T-helper 1 cell treated with Interleukin-12 subunit alpha and Interleukin-12 subunit beta and Interleukin-4 antibody, amounts not matched to agents 30 μg/mL and 1 μg/mL, for 36 hours (primary cell): ENCODE measurements around the gene XRCC6.
"Not testable (repeated sequence)": the region's sequence is repeated elsewhere in the genome, so short reads cannot be mapped to it uniquely, and the experiment has no call there.

Experiments used
- H3K27ac Mint-ChIP-seq: one replicate; pipeline ENCODE4 v1.8.0; 2021; ENCODE audit warnings: mild to moderate bottlenecking, mixed read lengths
- H3K27me3 Mint-ChIP-seq: one replicate; pipeline ENCODE4 v1.8.0; 2021; ENCODE audit warnings: low read depth, mixed read lengths
- H3K36me3 Mint-ChIP-seq: one replicate; pipeline ENCODE4 v1.8.0; 2021; ENCODE audit warnings: low read depth, mixed read lengths
- H3K4me1 Mint-ChIP-seq: one replicate; pipeline ENCODE4 v1.8.0; 2021; ENCODE audit warnings: low read depth, mixed read lengths
- H3K4me3 Mint-ChIP-seq: one replicate; pipeline ENCODE4 v1.8.0; 2021; ENCODE audit warnings: mild to moderate bottlenecking, moderate library complexity, mixed read lengths
- H3K9me3 Mint-ChIP-seq: one replicate; pipeline ENCODE4 v1.8.0; 2021; ENCODE audit warnings: mixed read lengths

Gene XRCC6

DNA sequence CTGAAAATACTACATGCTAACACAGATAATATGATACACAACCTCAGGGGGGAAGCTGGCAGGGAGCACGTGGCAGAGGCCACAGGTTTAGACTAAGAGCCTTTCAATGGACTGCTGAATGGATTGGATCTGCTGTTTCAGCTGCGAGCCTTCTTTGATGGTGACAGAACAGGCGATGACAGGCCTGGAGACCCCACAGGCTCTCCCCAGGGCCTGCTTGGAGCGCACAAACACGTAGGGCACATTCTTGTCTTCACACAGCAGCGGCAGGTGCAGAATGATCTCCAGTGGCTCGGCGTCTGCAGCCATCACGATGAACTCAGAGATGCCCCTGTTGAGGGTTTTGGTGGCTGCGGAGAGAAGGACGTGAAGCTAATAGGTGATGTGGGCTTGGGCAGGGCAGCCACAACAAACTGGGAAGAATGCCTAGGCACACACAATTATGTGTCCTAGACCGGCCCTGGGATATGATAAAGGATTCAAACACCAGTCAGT, 53.8 kb downstream of the XRCC6 start:
- no peaks in the 10 kb centered on the region for H3K27me3 Mint-ChIP-seq
- H3K4me3 Mint-ChIP-seq, result no peak overlapping the region
- H3K4me1 Mint-ChIP-seq, result peaks cover 7% of the 10 kb centered on the region
- peaks cover 33% of the 10 kb centered on the region for H3K36me3 Mint-ChIP-seq
- peak overlapping the region; percentile 29 for H3K27ac Mint-ChIP-seq
- H3K9me3 Mint-ChIP-seq, result no peaks in the 10 kb centered on the region

DNA sequence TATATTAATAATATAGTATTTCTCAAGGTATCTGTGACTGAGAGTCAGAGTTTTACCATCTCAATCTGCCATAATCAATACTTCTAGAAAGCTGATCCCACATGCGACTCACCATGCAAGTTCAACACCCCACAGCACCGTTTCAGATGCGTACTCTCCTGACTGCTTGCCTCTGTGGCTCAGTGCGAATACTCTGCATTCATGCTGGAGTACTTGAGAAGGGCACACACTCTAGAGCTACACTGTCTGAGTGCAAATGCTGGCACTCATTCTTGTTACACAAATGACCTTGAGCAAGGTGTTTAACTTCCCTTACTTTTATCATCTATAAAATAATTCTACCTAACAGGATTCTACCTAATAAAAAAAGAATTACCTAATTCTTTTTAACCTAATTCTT, 55.0 kb downstream of the XRCC6 start:
- Mint-ChIP-seq H3K36me3 (peaks cover 38% of the 10 kb centered on the region), H3K4me3 (no peak overlapping the region), H3K27me3 (no peaks in the 10 kb centered on the region), H3K27ac (no peak overlapping the region), H3K9me3 (no peaks in the 10 kb centered on the region), H3K4me1 (peaks cover 7% of the 10 kb centered on the region)

DNA sequence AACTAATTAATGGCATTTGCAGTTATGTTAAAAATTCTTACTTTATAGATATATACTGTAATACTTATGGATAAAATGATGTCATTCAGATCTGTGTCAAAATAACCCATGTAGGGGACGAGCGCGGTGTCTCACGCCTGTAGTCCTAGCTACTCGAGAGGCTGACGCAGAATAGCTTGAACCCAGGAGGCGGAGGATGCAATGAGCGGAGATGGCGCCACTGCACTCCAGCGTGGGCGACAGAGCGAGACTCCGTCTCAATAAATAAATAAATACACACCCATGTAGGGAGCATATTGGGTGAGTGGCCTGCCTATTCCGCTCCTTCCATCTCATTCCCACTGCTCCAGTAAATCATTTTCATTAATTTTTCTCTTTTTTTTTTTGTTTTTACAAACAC, 60.5 kb downstream of the XRCC6 start:
- peaks cover 11% of the 10 kb centered on the region for H3K4me1 Mint-ChIP-seq

DNA sequence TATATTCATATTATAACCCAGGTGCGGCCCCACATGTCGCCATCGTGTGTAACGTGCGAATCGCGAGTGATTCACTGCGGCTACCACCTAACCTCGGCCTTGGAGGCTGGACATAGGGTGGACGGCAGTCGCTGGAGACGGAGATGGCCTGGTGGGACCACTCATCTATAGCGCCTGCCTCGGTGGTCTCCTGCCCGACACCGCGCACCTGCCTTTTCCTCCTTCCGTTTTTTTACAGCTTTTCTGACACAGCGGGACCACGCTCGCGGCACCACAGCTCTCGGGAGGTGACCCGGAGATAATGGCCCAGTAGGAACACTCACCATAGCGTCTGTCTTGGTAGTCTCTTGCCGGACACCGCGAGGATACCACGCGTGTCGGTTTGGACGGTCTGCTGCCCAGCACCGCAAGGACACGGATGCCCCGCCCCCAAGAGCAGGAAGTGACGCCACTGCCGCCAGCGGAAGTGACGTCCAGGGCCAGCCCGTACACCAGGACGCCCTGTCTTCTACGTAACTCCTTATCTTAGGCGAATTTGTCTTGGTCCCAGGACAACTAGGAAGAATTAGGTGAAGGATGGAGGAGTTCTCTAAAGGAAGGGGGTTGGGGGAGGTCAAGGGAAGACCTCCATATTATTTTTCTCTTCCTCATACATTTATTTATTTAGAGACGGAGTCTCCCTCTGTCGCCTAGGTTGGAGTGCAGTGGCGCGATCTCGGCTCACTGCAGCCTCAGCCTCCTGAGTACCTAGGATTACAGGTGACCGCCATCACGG, 61.1 kb downstream of the XRCC6 start:
- Mint-ChIP-seq H3K9me3 (no peaks in the 10 kb centered on the region), H3K36me3 (peaks cover 22% of the 10 kb centered on the region), H3K27me3 (no peaks in the 10 kb centered on the region), H3K27ac (peak overlapping the region; percentile 96), H3K4me1 (peaks cover 14% of the 10 kb centered on the region), H3K4me3 (peak overlapping the region; percentile 96)

More for the DNA sequence above, 60.5 kb downstream of the XRCC6 start:
- Mint-ChIP-seq H3K36me3 (peaks cover 24% of the 10 kb centered on the region), H3K9me3 (no peaks in the 10 kb centered on the region), H3K27ac (peak overlapping the region; percentile 96), H3K27me3 (no peaks in the 10 kb centered on the region), H3K4me3 (peak overlapping the region; percentile 96)

DNA sequence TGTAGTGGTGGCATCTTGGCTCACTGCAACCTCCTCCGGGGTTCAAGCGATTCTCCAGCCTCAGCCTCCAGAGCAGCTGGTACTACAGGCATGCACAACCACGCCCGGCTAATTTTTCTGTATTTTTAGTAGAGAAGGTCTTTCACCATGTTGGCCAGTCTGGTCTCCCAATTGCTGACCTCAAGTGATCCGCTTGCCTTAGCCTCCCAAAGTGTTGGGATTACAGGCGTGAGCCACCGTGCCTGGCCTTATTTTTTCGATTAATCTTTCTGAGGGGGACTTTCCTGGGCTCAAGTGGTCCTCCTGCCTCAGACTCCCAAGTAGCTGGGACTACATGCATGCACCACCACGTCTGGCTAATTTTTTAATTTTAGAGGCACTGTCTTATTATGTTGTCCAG, 62.0 kb downstream of the XRCC6 start:
- H3K27me3 Mint-ChIP-seq, result no peaks in the 10 kb centered on the region
- peaks cover 19% of the 10 kb centered on the region for H3K4me1 Mint-ChIP-seq
- H3K9me3 Mint-ChIP-seq, result no peaks in the 10 kb centered on the region
- H3K36me3 Mint-ChIP-seq, result peaks cover 19% of the 10 kb centered on the region
- peak overlapping the region; percentile 96 for H3K27ac Mint-ChIP-seq
- H3K4me3 Mint-ChIP-seq, result peak overlapping the region; percentile 96

DNA sequence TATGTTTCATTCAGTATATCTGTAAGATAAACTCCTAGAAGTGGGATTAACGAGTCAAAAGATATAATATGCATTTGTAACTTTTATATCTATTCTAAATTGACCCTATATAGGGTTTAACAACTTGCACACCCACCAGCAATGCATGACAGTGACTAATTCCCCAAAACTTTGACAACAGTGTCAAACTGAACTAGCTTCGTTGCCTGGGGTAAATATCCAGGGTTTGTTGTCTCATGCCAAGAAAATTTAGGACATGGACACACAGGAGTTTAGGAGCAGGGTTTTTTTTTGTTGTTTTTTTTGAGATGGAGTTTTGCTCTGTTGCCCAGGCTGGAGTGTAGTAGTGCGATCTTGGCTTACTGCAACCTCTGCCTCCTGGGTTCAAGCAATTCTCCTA, 62.5 kb downstream of the XRCC6 start:
- H3K27me3 Mint-ChIP-seq, result no peaks in the 10 kb centered on the region
- no peak overlapping the region for H3K27ac Mint-ChIP-seq
- peaks cover 15% of the 10 kb centered on the region for H3K36me3 Mint-ChIP-seq
- no peaks in the 10 kb centered on the region for H3K9me3 Mint-ChIP-seq
- peaks cover 20% of the 10 kb centered on the region for H3K4me1 Mint-ChIP-seq
- peak overlapping the region; percentile 96 for H3K4me3 Mint-ChIP-seq

DNA sequence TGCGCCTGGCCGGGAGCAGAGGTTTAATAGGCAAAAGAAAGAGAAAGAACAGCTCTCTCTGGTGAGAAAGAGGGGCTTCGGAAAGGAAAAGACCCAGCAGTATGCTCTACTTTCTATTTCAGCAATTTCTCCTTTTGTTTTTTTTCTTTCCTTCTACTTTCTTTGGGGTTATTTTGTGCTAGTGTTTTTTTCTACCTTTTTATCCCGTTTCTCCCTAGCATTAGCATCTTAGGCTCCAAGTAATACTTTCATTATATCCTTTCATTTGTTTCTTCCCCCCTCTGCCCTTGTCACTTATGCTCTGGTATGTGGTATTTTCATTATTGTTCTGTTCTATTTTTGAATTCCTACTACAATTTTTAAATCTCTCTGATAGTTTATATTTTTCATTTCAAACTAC, 63.1 kb downstream of the XRCC6 start:
- Mint-ChIP-seq H3K27me3 (no peaks in the 10 kb centered on the region), H3K4me1 (peaks cover 22% of the 10 kb centered on the region), H3K9me3 (no peaks in the 10 kb centered on the region), H3K27ac (no peak overlapping the region), H3K36me3 (peaks cover 15% of the 10 kb centered on the region), H3K4me3 (no peak overlapping the region)

DNA sequence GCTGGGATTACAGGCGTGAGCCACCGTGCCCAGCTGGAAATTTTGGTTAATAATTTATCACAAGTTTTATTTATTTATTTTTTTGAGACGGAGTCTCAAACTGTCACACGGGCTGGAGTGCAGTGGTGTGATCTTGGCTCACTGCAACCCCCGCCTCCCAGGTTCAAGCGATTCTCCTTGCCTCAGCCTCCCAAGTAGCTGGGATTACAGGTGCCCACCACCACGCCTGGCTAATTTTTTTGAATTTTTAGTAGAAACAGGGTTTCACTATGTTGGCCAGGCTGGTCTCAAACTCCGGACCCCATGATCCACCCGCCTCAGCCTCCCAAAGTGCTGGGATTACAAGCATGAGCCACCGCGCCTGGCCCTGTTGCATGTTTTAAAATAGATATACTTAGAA, 65.8 kb downstream of the XRCC6 start:
- H3K4me3 Mint-ChIP-seq, result peak overlapping the region; percentile 93
- not testable (repeated sequence) for H3K9me3 Mint-ChIP-seq, H3K36me3 Mint-ChIP-seq, H3K27me3 Mint-ChIP-seq, H3K27ac Mint-ChIP-seq
- H3K4me1 Mint-ChIP-seq, result peaks cover 24% of the 10 kb centered on the region

DNA sequence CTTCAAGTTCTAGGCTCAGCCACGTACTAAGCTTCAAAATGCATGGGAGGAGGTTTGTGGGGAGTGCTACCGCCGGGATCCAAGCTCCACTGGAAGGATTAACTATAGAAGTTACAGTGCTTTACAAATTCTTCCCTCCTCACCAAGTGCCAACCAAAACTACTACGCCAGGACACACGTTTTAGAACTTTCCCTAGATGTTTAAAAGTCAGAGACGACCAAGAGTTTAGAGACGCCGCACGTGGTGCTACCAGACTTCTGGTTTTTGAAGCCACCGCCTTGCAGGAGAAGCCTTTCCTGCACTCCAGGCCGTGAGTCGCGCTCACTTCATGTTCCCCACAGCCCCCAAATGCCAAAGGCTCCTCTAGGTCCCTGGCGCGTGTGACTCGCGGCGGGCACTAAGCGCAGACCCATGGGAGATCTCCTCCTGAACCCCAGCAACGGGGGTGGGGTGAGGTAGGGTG, 66.8 kb downstream of the XRCC6 start:
- Mint-ChIP-seq H3K4me1 (peaks cover 21% of the 10 kb centered on the region), H3K27me3 (no peaks in the 10 kb centered on the region), H3K4me3 (peak overlapping the region; percentile 93), H3K9me3 (no peaks in the 10 kb centered on the region), H3K36me3 (peaks cover 3% of the 10 kb centered on the region), H3K27ac (peak overlapping the region; percentile 99)

DNA sequence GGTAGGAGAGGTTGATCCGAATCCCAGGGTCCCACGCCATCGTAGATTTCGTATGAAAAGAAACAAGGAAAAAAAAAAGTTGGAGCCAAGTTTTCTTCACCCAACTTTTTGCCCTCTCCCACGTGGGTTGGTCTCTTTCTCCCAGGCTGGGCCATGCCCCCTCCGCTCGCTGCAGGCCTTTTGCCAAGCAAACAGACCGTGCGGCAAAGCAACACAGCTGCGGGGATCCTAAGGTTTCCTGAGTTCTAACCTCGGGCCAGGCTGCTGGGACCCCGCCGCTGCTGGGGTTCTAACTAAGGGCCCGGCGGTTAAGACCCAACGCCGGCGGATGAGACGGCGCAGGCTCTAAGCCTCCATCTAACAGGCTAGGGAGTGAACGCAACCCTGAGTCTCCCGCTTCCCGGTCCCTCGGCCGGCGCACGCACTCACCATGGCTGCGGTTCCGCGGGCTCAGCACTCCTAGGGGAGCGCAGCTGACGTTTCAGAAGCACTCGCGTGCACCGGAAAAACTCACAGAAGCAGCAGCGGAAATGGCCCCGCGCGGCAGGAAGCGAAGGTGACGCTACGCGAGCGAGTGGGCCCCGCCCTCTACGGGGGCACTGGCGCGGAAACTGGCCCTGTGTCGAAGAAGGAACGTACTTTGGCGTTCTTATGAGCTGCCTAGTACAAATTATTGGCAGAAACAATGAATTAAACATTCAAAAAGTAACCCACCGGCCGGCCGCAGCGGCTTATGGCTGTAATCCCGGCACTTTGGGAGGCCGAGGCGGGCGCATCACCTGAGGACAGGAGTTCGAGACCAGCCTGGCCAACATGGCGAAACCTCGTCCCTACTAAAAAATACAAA, 67.5 kb downstream of the XRCC6 start, which contains the start of gene SNU13:
TSS of gene SNU13 (minus strand) at position 503 of the 847 bp plus-strand sequence. CDS start at position 432, 71 bp downstream.
- peak within 1 kb of the TSS; percentile 99 for H3K27ac Mint-ChIP-seq

DNA sequence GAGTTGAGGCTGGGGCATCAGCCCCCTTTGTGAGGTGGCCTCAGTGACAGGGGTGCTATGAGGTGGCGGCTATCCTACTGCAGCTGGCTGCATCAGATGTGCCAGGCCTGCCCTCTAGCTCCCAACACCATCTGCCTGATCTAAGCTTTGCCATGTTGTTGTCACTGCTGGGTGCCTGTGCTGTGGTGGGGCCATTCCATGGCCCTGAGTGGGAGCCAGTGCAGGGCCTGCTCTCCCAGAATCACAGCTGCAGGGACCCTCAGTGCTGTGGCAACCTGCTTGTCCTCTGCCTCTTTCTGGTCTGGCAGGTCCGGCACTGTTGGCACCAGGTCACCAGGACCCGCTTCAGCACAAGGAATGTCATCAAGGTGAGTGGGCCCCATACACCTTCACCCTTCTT, 69.4 kb downstream of the XRCC6 start:
- Mint-ChIP-seq H3K9me3 (no peaks in the 10 kb centered on the region), H3K36me3 (peaks cover 3% of the 10 kb centered on the region), H3K27me3 (no peaks in the 10 kb centered on the region), H3K4me1 (peaks cover 18% of the 10 kb centered on the region), H3K27ac (no peak overlapping the region), H3K4me3 (peak overlapping the region; percentile 62)

More for the DNA sequence above, 67.5 kb downstream of the XRCC6 start, which contains the start of gene SNU13:
- no peaks in the 10 kb centered on the region for H3K27me3 Mint-ChIP-seq
- peaks cover 21% of the 10 kb centered on the region for H3K4me1 Mint-ChIP-seq
- H3K36me3 Mint-ChIP-seq, result peaks cover 3% of the 10 kb centered on the region
- H3K9me3 Mint-ChIP-seq, result no peaks in the 10 kb centered on the region
- H3K4me3 Mint-ChIP-seq, result peak within 1 kb of the TSS; percentile 93

DNA sequence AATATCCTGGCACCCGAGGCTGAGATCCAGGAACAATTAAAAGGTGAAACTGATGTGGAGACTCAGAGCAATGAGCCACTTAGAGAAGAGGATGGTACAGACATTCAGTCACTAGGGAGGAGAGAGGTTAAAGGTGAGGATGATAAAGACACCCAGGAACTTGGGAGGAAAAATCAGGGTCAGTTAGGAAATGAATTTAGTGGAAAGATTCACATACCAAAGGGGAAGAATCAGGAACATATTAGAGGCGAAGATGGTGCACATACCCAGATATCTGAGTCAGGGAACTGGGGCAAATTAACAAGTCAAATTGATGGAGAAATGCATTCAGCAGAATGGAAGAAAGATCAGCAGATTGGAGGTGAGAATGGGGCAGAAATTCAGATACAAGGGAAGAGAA, 74.1 kb downstream of the XRCC6 start:
- H3K27ac Mint-ChIP-seq, result no peak overlapping the region
- no peaks in the 10 kb centered on the region for H3K27me3 Mint-ChIP-seq
- H3K36me3 Mint-ChIP-seq, result no peaks in the 10 kb centered on the region
- H3K9me3 Mint-ChIP-seq, result no peaks in the 10 kb centered on the region
- no peak overlapping the region for H3K4me3 Mint-ChIP-seq
- peaks cover 11% of the 10 kb centered on the region for H3K4me1 Mint-ChIP-seq

DNA sequence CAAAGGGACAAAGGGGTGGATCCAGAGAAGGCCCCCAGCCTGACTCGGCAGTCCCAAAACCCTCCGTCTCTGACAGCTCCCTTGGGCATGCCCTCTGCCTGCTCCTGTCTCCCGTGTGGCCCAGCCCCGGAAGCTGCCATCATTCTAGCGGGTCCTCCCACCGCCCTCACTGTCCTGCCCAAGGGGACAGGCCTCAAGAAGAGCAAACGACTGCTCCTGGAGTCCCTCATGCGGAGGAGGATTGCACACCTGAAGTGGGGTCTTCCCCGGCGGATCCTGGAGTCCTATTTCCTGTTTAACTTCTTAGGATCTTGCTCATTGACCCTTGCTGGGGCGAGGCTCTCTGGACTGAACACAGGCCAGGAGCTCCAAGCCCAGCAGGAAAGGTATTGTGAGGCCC, 75.6 kb downstream of the XRCC6 start:
- H3K9me3 Mint-ChIP-seq, result no peaks in the 10 kb centered on the region
- H3K27me3 Mint-ChIP-seq, result no peaks in the 10 kb centered on the region
- H3K4me3 Mint-ChIP-seq, result no peak overlapping the region
- peak overlapping the region; percentile 78 for H3K27ac Mint-ChIP-seq
- peaks cover 11% of the 10 kb centered on the region for H3K4me1 Mint-ChIP-seq
- no peaks in the 10 kb centered on the region for H3K36me3 Mint-ChIP-seq

DNA sequence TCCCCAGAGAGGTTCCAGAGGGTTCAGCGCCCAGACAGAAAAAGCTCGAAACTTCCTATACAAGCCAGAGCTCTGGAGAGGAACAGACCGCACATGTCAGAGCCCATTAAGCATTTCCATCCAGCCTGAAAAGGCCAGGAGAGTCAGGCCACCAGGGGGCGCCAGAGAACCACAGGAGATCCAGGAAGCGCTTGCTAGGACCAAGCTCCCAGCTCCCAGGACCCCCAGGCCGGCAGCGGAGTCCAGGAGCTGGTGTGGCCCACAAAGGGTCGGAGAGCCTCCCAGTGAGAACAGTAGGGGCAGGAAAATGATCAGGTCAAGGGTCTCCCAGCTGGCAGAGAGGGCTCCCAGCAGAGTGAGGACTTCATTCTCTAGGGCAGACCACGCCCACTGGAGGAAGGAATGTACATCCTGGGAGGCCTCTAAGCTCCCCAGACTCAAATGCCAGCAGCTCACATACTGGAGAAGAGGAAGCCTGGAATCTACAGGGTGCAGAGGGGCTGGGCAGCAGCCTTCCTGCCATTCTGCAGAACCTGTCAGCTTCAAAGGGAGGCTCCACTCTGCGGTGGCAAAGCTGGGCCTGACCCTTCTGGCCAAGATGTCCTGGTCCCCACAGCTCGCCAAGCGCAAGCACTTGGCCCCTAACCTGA, 76.2 kb downstream of the XRCC6 start:
- H3K4me1 Mint-ChIP-seq, result peaks cover 11% of the 10 kb centered on the region
- no peaks in the 10 kb centered on the region for H3K36me3 Mint-ChIP-seq
- no peaks in the 10 kb centered on the region for H3K9me3 Mint-ChIP-seq
- H3K27ac Mint-ChIP-seq, result peak overlapping the region; percentile 78
- H3K27me3 Mint-ChIP-seq, result no peaks in the 10 kb centered on the region
- peak overlapping the region; percentile 47 for H3K4me3 Mint-ChIP-seq
